HG02588 (cell line): Measurements from ENCODE around the gene C3.
"Not testable (repeated sequence)": the region's sequence is repeated elsewhere in the genome, so short reads cannot be mapped to it uniquely, and the experiment has no call there.

Source experiments
- ATAC-seq: cut with Tn5 transposase; IDR thresholded peaks from one replicate; pipeline ENCODE4 v1.9.1; 2021; ENCODE audit warnings: mild to moderate bottlenecking, moderate library complexity; ENCODE audit not compliant: unreplicated experiment

C3 gene

DNA sequence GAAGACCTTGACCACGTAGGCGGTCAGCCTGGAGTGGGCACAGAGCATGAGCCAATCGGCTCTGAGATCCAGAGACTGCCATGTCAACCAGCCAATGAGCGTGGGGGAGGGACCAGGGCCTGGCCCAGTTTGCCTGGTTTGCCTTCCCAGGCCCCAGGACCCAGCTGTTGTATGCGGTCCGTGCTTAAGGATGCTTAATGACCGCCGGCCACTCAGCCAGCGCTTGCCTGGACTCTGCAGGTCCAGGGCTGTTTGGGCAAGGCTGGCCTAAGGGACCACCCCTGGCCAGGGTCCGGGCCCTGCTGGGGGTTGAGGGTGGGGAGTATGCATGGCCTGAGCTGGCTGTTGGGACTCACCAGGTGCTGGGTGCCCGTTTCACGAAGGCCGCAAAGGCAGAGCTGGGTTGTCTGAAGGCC, 27.4 kb downstream of the C3 start:
- ATAC-seq, result no peak

DNA sequence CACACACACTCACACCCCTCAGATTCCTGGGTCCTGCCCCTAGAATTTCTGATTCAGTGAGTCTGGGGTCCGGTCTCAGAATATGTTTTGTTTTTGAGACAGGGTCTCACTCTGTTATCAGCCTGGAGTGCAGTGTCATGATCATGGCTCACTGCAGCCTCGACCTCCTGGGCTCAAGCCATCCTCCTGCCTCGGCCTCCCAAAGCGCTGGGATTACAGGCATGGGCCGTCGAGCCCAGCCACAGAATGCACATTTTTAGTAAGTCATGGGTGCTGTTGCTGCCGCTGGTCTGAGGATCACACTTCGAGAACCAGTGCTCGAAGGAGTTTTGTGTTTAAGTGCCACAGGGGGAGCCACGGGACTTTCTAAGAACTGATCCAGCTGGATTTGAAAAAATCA, 28.4 kb downstream of the C3 start:
- ATAC-seq, result no peak

DNA sequence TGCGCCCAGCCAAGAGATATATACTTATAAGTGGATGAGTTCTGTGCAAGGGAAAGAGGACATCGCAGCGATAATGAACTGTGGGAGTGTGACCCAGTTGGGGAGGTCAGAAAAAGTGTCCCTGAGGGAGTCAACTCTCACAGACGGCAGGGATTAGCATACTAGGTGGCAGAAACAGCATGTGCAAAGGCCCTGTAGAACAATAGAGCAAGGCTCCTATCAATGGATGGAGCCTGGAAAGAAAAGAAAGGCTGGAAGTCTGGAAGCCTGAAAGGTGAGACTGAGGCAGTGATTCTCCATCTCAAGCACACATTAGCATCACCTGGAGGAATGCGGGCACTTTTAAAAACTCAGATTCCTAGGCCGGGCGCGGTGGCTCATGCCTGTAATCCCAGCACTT, 29.1 kb downstream of the C3 start:
- ATAC-seq, result no peak

DNA sequence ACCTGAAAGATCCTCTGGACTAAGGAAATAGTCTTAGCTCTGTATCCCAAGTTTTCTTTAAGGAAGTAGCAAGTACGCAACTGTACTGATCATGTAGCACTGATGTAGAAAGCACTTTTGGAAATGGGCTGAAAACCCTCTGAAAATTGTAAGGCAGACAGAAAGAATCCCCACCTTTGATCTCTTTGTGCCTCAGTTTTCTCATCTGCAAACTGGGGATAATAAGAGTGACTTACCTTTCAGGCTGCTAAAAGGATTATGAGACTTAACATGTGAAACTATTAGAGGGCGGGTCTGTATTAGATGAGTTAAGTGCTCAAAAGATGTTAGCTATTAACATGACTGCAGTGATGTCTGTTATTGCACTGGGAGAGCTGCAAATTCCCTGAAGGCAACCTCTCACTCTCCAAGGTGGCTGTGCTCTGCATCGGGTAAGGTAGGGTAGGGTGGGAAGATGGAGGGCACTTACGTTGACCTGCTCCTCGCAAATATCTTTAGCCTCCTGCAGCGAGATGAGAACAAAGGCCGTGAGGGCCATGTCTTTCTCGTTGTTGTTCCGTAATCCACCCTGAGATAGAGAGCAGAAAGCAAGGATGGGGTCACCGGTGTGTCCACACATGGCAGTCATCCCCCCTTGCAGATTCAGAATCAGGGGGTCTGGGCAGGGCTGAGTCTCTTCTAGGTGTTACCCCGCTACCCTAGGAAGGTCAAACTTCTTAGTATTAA, 30.1 kb downstream of the C3 start:
- ATAC-seq, result no peak

DNA sequence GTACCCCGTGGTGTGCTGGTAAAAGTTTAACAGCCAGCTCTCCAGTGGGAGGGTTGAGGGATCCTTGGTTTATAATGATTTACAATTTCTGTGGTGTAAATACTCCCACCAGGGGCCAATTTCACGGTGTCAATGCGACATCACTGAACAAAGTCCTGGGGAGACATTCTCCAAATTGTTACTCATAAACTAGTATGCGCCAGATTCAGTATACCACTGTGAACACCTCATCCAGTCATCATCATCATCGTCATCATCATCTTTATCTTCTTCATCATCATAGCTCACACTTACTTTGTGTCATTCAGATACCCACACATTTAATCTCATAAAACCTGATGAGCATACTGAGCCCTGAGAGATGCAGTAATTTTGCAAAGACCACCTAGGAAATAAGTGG, 33.3 kb downstream of the C3 start:
- ATAC-seq, result no peak

DNA sequence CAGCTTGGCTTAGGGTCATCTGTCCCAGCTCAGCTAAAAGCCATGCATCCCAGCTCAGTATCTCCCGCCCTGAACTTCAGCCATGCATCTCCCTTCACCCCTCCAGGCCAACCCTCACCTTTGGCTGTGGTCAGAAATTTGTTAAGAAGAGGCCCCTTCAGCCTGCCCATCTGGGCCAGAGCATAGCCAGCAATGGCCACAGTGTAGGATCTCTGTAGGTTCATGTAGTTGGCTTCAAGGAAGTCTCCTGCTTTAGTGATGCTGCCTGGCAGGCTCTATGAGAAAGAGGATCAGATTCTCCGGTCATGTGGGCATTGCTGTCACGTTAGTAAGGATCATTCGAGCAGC, 33.8 kb downstream of the C3 start:
- ATAC-seq, result no peak

DNA sequence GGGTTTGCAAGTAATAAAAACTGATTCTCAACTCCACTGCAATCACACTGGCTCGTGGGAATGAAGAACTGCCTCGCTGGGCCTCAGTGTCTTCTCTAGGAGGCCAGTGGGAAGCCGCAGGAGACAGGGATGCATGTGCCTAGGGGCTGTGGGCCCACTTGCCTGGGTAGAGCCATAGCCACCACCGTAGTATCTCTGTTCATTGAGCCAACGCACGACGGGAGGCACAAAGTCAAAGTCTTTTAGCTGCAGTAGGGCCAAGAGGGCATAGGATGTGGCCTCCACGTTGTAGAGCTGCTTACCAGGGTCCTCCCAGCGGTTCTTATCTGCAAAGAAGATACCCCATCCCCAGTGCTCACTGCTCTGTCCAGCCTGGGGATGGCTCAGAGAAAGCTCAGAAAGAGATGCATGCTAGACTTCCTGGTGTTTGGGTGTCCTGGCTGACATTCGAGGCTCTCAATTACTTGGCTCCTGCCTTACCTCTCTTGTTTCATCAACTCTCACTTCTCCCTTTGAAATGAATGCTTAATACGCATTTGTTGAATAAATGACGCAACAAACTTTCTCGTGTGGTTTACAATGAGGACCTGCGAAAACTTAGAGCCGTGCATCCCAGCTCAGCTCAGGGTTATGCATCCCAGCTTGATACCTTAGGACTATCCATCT, 34.4 kb downstream of the C3 start:
- no peak for ATAC-seq

DNA sequence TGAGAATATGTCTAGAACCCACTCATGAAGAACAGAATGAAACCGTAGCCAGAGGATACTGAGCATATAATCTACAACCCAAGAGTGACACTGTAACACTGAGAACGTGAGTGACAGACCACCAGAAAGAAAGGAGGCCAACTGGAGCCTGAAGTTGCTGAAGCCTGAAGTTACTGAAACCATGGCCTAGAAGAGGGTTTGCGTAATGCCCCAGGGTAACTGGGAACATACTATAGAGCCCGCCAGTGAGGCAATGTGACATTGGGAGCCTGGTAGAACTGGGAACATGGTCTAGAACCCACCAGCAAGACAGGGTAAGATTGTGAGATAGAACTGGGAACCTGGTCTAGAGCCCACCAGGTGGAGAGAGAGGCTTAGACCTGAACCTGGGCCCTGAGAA, 35.0 kb downstream of the C3 start:
- no peak for ATAC-seq

DNA sequence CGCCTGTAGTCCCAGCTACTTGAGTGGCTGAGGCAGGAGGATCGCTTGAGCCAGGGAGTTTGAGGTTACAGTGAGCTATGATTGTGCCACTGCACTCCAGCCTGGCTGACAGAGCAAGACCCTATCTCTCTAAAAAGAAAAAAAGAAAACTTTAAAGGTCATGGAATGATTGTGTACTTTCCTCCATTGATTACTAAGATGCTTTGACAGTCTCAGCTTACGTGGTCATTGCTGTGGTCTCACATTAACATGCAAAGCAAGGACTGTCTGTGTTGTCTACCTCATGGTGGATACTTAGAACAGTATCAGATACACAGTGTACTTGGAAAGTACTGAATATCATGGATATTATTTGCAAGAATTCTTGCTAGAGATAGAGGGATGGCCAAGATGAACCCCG, 36.5 kb downstream of the C3 start:
- no peak for ATAC-seq

DNA sequence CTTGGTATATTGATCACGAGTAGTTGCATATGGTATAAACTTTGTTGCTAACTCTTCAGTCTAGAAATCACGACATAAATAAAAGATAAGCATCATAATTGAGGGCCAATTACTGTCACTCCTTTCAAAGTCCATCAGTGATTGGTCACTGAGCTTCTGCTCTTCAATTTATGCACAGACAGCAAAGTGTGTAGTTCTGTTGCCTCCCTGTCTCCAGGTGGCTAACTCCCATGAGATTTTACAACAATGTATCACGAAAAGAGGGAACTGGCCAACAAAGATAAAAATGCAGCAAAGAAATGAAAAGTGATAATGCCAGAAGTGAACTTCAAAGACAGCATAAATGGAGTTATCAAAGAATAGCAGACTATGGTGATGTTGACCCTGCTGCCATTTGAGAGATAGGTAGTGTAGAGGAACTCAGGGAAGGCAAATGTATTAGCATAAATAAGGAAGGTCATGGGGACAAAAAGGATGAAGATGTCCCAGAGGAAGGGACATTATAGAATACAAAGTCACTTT, 37.8 kb downstream of the C3 start:
- ATAC-seq, result no peak

DNA sequence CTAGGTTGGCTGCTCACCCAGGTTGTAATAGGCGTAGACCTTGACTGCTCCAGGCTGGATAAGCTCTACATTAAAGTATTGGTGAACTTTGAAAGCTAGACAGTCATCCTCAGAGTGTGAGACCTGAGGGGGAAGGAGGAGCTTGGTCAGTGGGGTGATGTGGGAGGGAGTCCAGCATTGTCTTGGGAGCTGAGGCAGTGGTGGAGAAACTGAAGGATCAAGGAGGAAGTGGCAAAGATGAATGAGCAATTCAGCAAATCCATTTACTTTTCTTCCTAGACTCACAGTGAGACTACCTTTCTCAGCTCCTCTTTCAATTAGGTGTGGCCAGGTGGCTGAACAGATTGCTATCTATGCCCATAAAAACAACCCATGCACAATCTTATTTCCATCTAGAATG, 40.3 kb downstream of the C3 start:
- ATAC-seq, result no peak

DNA sequence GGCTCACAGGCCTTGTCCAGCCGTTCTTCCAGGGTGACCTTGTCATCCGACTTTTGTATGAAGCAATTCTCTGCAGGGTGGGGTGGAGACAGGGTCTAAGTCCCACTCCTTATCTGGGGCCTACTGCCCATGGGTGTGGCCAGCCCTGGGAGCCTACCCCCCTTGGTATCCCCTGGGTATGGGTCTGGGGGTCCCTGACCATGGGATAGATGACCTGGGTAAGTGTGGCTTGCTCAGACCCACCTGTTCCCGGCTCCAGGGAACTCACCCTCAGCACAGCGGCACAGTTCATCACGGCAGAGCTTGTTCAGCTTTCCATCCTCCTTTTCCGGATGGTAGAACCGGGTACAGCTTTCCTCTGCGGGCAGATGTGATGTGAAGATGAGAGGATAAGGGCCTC, 41.3 kb downstream of the C3 start:
- ATAC-seq, result no peak

DNA sequence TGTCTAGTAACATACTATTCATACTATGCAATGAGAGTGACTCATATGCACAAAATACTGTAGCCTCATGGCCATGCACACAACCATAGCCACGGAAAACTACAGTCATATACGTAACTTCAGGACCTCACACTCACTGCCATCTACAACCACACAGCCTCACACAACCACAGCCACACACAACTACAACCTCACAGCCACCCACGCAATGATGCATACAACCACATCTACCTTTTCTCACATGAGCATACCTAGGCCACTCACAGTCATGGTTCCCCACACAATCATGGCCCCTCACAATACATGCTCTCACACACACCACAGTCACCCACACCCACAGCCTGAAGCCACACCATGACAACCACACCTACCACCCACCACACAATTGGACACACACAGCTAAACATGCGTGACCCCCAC, 41.8 kb downstream of the C3 start:
- no peak for ATAC-seq

DNA sequence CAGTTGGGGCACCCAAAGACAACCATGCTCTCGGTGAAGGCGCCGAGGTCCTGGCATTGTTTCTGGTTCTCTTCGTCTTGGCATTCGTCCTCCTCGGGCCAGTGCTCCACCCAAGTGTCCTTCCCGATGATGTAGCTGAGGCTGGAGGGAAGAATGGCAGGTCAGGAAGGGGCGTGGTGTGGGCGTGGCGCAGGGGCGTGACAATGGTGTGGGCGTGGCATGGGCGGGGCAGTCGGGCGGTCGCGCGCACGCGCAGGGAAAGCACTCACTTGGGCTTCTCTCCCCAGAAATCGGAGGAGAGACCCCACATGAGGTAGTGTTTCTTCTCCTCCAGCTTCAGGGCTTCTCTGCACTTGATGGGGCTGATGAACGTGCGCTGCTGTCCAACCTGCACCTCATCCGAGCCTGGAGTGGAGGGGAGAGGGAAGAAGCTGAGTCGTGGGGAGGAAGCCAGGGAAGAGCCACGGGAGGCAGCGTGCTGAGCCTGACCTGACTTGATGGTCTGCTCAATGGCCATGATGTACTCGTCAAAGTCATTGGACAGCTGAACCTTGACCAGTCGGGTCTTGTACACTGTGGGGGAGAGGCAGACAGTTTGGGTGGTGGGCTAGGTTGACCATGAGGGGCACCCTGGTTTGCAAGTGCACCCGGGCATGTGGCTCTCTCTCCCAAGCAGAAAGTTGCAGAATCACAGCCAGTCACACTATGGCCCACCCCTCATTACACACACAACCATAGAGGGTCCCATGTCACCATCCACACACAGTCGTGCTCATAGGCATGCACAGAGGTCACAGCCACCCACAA, 42.4 kb downstream of the C3 start:
- no peak for ATAC-seq

DNA sequence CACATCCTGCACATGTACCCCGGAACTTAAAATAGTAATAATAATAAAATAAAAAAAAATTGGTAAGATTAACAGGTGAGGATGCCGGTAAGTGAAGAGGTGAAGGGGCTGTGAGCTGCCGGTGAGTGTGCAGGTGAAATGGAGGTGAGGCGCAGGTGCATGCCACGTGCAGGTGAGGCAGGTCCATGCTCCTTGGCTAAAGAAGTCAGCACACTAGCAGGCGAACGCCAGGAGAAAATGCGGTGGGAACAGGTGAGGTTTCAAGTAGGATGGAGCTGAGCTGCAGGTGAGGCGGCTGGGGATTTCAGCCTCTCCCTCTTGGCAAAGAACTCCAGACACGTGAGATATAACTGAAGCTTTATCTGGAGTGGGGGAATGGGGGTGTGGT, 43.0 kb downstream of the C3 start:
- no peak for ATAC-seq

DNA sequence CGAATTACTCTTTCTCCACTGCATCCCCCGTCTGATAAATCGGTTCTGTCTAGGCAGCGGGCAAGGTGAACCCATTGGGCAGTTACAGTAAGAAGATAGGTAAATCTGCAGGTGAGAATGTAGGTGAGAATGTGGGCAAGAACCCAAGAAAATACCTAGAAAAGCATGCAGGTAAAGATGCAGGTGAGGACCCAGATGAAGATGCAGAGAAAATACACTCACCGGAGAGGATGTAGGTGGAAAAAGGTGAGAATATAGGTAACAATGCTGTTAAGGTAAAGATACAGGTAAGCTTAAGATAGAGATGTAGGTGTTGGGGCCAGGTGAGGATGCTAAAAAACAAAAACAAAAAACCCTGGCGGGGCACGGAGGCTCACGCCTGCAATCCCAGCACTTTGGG, 44.2 kb downstream of the C3 start:
- no peak for ATAC-seq

DNA sequence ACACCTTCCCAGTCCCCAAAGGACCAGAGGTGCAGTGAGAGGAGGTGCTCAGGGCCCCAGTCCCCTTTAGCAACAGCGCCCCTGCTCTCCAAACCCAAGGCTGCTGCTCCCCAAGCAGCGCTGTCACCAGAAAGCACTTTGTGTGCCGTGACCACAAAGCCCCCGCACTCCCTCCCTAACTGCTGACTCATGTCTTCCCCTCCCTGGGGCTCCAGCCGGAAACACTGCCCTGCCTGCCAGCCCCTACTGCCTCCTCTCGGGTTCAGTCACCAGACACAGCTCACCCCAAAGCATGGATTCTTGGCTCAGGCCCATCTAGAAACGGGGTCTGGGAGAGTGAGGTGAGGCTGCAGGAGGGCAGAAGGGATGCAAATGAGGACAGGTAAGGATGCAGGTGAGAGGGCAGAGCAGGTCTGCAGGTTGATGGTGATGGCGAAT, 45.6 kb downstream of the C3 start:
- no peak for ATAC-seq

DNA sequence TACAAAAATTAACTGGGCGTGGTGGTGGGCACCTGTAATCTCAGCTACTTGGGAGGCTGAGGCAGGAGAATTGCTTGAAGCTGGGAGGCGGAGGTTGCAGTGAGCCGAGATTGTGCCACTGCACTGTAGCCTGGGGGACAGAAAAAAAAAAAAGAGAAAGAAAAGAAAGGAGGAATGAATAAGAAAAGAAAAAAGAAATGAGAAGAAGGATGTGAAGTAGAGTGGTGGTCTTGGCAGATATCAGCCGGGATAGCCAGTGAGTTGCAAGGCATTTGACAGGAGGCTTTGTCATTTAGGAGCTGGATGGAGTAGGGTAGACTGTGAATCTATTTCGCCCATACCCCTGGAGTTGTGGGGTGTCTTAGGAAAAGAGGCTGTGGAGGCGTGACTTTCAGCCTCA, 46.0 kb downstream of the C3 start:
- not testable (repeated sequence) for ATAC-seq

DNA sequence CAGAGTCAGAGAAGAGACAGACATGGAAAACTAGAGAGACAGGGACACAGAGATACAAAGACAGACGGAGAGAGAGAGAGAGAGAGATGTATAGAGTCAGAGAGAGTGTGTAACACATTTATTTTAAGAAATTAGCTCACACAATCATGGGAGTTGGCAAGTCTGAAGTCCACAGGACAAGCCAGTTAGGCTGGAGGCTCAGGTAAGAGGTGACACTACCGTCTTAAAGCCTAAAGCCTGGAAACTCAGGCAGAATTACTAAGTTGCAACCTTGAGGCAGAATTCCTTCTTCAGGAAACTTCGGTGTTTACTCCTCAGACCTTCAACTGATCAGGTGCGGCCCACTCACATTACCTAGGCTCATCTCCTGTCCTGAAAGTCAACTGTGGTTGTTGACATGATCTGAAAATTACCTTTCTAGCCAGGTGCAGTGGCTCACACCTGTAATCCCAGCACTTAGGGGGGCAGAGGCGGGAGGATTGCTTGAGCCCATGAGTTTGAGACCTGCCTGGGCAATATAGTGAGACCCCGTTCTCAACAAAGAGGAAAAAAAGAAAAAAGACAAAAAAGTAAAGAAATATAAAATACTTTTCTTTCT, 47.7 kb downstream of the C3 start:
- ATAC-seq, result no peak

DNA sequence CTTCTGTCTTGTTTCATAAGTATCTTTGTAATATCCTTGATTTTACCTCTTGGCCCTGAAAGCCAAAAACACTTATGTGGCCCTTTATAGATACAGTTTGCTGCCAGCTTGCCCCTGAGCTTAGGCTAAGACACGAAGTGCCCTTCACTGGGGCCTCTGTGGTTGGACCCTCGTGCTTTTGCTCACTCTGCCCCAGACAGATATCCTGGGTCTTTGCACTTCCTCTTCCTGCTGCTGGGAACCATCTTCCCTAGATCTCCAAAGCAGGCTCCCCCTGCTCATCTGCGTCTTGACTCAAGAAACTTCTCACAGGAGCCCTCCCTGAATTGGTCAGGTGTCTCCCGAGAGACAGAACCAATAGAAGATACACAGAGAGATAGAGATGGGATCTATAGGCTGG, 48.5 kb downstream of the C3 start:
- no peak for ATAC-seq

DNA sequence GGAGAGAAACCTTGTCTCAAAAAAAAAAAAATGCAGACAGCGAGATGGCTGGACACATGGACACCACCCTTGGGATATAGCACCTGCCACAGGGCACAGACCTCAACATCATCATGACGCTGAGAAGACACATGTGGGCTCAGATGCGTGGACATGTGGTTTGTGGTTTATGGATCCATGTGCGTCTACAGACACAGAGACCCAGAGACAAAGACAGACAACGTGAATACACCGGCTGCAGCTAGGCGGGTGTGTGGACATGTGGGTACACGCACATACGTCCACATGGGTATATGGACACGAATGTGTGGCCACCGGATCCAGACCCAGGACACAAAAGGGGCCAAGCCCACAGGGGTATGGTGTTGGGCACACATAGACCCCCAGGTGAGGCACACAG, 51.8 kb downstream of the C3 start:
- ATAC-seq, result no peak
